ENCODE results near the gene METRNL.

GRCh38 chr17:83099570-83100181, 20.3 kb downstream of the METRNL start:
- TF ChIP-seq, protein P1, sequence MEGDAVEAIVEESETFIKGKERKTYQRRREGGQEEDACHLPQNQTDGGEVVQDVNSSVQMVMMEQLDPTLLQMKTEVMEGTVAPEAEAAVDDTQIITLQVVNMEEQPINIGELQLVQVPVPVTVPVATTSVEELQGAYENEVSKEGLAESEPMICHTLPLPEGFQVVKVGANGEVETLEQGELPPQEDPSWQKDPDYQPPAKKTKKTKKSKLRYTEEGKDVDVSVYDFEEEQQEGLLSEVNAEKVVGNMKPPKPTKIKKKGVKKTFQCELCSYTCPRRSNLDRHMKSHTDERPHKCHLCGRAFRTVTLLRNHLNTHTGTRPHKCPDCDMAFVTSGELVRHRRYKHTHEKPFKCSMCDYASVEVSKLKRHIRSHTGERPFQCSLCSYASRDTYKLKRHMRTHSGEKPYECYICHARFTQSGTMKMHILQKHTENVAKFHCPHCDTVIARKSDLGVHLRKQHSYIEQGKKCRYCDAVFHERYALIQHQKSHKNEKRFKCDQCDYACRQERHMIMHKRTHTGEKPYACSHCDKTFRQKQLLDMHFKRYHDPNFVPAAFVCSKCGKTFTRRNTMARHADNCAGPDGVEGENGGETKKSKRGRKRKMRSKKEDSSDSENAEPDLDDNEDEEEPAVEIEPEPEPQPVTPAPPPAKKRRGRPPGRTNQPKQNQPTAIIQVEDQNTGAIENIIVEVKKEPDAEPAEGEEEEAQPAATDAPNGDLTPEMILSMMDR (IDR thresholded peaks at IDR 0.05; ENCODE audit: low read length) = no peak
- TF ChIP-seq EZH2 (IDR thresholded peaks at IDR 0.05; ENCODE audit: borderline replicate concordance, low read length) = no peak

All from OCI-LY1 (cell line).